Type B pancreatic cell (in vitro differentiated cells): ENCODE results near the gene GBX2. TPM values are rescaled to one million over a fixed set of nuclear protein-coding genes. Genes with fewer than 3 reads are reported as not detected.

Experiments
- DNase-seq: peaks from one replicate; pipeline ENCODE4 v3.0.0; 2021; ENCODE audit warnings: mixed read lengths; ENCODE audit not compliant: unreplicated experiment; ENCODE audit errors: extremely low spot score
- H3K27ac Mint-ChIP-seq: 2 replicates; pipeline ENCODE4 v1.8.0; 2021; ENCODE audit warnings: mild to moderate bottlenecking, mixed read lengths
- H3K27me3 Mint-ChIP-seq: 2 replicates; pipeline ENCODE4 v1.8.0; 2021; ENCODE audit warnings: mixed read lengths
- H3K36me3 Mint-ChIP-seq: 2 replicates; pipeline ENCODE4 v1.8.0; 2021; ENCODE audit warnings: mixed read lengths
- H3K4me1 Mint-ChIP-seq: one replicate; pipeline ENCODE4 v1.8.0; 2021; ENCODE audit warnings: mixed read lengths; ENCODE audit not compliant: unreplicated experiment
- H3K4me3 Mint-ChIP-seq: 2 replicates; pipeline ENCODE4 v1.8.0; 2021; ENCODE audit warnings: mild to moderate bottlenecking, mixed read lengths
- H3K9me3 Mint-ChIP-seq: 2 replicates; pipeline ENCODE4 v1.8.0; 2021; ENCODE audit warnings: mixed read lengths
- total RNA-seq: library from RNA; stranded (reverse); gene quantifications from 2 replicates; pipeline ENCODE4 v1.2.1, GENCODE V29; 2021; ENCODE audit warnings: low replicate concordance
- TF ChIP-seq, protein P1 (sequence below): fragments of 200-600 bp; sonication (generic); conservative IDR thresholded peaks from 2 replicates; pipeline ENCODE4 v1.5.0; 2021; ENCODE audit warnings: antibody characterized with exemption, mild to moderate bottlenecking

The GBX2 gene
- total RNA-seq, 1 donor from 2014 or later = 2.1 TPM

DNA sequence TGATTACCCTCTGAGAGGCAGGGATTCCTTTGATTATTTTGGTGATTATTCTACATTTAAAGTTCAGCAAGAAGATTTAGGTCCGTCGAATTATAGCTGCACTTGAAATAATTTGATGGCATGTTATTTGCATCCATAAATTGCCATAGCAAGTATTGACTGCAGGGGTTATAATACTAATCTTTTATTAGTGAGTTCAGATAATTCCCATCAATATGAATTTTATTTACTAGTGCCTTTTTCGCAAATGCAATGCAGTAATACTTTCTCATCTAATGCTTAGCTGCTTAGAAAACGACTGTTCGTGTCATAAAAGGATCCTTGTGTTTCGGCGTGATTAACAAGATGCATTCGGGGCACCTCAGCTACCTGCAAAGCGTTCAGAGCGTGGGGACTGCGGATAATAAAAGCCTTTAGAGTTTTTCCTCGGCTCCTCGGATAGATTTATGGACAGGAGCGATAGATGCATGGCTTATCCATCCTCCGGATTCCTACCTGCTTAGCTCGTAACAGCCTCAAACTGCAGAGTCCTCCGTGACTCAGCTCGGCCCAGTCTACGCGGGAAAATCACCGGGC, 2.5 kb upstream of the GBX2 start:
- H3K36me3 Mint-ChIP-seq = no peaks in the 10 kb centered on the region
- no peaks in the 10 kb centered on the region for H3K9me3 Mint-ChIP-seq

GRCh38 chr2:236169741-236170589, 1.8 kb upstream of the GBX2 start:
- no peaks in the 10 kb centered on the region for H3K36me3 Mint-ChIP-seq
- TF ChIP-seq, protein P1, sequence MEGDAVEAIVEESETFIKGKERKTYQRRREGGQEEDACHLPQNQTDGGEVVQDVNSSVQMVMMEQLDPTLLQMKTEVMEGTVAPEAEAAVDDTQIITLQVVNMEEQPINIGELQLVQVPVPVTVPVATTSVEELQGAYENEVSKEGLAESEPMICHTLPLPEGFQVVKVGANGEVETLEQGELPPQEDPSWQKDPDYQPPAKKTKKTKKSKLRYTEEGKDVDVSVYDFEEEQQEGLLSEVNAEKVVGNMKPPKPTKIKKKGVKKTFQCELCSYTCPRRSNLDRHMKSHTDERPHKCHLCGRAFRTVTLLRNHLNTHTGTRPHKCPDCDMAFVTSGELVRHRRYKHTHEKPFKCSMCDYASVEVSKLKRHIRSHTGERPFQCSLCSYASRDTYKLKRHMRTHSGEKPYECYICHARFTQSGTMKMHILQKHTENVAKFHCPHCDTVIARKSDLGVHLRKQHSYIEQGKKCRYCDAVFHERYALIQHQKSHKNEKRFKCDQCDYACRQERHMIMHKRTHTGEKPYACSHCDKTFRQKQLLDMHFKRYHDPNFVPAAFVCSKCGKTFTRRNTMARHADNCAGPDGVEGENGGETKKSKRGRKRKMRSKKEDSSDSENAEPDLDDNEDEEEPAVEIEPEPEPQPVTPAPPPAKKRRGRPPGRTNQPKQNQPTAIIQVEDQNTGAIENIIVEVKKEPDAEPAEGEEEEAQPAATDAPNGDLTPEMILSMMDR = no peak
- DNase-seq = no peak
- H3K4me1 Mint-ChIP-seq = peaks cover 26% of the 10 kb centered on the region
- peak overlapping the region; percentile 77 for H3K4me3 Mint-ChIP-seq
- H3K9me3 Mint-ChIP-seq = no peaks in the 10 kb centered on the region
- peaks cover 83% of the 10 kb centered on the region for H3K27me3 Mint-ChIP-seq
- peak overlapping the region; percentile 59 for H3K27ac Mint-ChIP-seq

More for the DNA sequence above, 2.5 kb upstream of the GBX2 start:
- Mint-ChIP-seq H3K4me1 (peaks cover 26% of the 10 kb centered on the region), H3K27ac (no peak overlapping the region), H3K27me3 (peaks cover 83% of the 10 kb centered on the region), H3K4me3 (peak overlapping the region; percentile 77)
- no peak for DNase-seq
- TF ChIP-seq, protein P1 = no peak

DNA sequence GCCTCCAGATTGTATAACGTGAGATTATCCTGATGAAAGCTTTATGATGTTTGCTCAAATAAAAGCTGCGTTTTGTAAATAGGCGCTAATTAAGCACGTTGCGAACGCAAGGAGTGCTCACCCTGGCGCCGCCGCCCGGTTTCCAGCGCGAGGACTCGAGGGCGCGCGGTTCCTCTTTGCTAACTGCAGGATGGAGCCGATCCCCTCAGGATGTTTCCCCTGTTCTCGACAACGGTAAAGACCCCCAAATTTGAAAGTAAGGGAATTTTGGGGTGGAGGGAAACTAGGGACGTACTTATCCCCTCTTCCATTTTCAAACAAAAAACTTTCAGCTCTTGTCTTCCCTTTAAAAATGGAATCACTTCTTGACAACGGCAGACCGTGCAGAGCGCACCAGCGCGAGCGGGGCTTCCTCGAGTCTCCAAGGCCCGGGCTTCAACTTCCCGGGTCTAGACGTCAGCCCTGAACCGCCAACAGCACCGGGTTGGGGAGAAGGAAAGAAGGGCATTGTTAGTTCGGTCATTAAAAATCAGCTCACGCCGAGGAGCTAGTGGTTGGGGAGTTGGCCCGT, 1.1 kb upstream of the GBX2 start:
- DNase-seq = no peak
- Mint-ChIP-seq H3K36me3 (no peaks in the 10 kb centered on the region), H3K4me3 (peak overlapping the region; percentile 77), H3K4me1 (peaks cover 23% of the 10 kb centered on the region), H3K9me3 (no peaks in the 10 kb centered on the region), H3K27me3 (peaks cover 80% of the 10 kb centered on the region), H3K27ac (peak overlapping the region; percentile 59)
- TF ChIP-seq, protein P1 = no peak

GRCh38 chr2:236167297-236168109, 683 bp downstream of the GBX2 start:
- Mint-ChIP-seq H3K9me3 (no peaks in the 10 kb centered on the region), H3K27ac (no peak overlapping the region), H3K4me1 (peaks cover 18% of the 10 kb centered on the region), H3K36me3 (no peaks in the 10 kb centered on the region), H3K27me3 (peaks cover 76% of the 10 kb centered on the region), H3K4me3 (peak overlapping the region; percentile 41)
- DNase-seq = no peak
- TF ChIP-seq, protein P1 = peak; percentile 42

GRCh38 chr2:236166796-236167296, 1.3 kb downstream of the GBX2 start:
- no peak overlapping the region for H3K27ac Mint-ChIP-seq
- peak overlapping the region; percentile 85 for H3K4me3 Mint-ChIP-seq
- DNase-seq = no peak
- H3K27me3 Mint-ChIP-seq = peaks cover 76% of the 10 kb centered on the region
- peaks cover 14% of the 10 kb centered on the region for H3K4me1 Mint-ChIP-seq
- no peaks in the 10 kb centered on the region for H3K36me3 Mint-ChIP-seq
- no peaks in the 10 kb centered on the region for H3K9me3 Mint-ChIP-seq
- TF ChIP-seq, protein P1 = no peak
